Measurements from ENCODE around the gene WNT7A. TPM values are rescaled to one million over a fixed set of nuclear protein-coding genes. Genes with fewer than 3 reads are reported as not detected.

WNT7A gene
- total and polyA plus RNA-seq, 3 donors from 2014 or later: 1.1 to 3.3 (median 1.1) TPM

- H3K4me1 ChIP-seq: no peaks in the 10 kb centered on the region
- no peak overlapping the region for H3K4me3 ChIP-seq
- H3K27ac ChIP-seq: no peak overlapping the region
- intact Hi-C loops (cut with DNase I; ENCODE audit: low total_unique reads): no loop called here
- H3K36me3 ChIP-seq (ENCODE audit: low read depth, missing control alignments): no peaks in the 10 kb centered on the region
- H3K27me3 ChIP-seq: no peaks in the 10 kb centered on the region
- no peak for DNase-seq
- 86 to 90% methylated on average over 11 of the region's 11 CpGs for WGBS, 2 donors
- TF ChIP-seq CTCF (IDR thresholded peaks at IDR 0.05) (no peak), POLR2A (IDR thresholded peaks at IDR 0.05) (no peak)
- H3K9me3 ChIP-seq: no peaks in the 10 kb centered on the region
Observed at GRCh38 chr3:13829311-13829710, 50.6 kb downstream of the WNT7A start.

- WGBS, 2 donors: 78 to 94% methylated on average over 4 to 9 of the region's 9 CpGs
- DNase-seq: no peak
- Histone ChIP-seq H3K27ac (no peak overlapping the region), H3K4me3 (no peak overlapping the region), H3K27me3 (no peaks in the 10 kb centered on the region), H3K9me3 (no peaks in the 10 kb centered on the region), H3K36me3 (ENCODE audit: low read depth, missing control alignments) (no peaks in the 10 kb centered on the region), H3K4me1 (no peaks in the 10 kb centered on the region)
- TF ChIP-seq CTCF (IDR thresholded peaks at IDR 0.05): no peak
- no peak for TF ChIP-seq POLR2A (IDR thresholded peaks at IDR 0.05)
- intact Hi-C loops (cut with DNase I; ENCODE audit: low total_unique reads): no loop called here
Observed at GRCh38 chr3:13828501-13829265, 51.2 kb downstream of the WNT7A start.

- H3K36me3 ChIP-seq (ENCODE audit: low read depth, missing control alignments): no peaks in the 10 kb centered on the region
- WGBS, 2 donors: 81 to 85% methylated on average over 7 of the region's 7 CpGs
- no peak for DNase-seq
- no peak overlapping the region for H3K4me3 ChIP-seq
- no peaks in the 10 kb centered on the region for H3K27me3 ChIP-seq
- intact Hi-C loops (cut with DNase I; ENCODE audit: low total_unique reads): no loop called here
- no peaks in the 10 kb centered on the region for H3K4me1 ChIP-seq
- no peak overlapping the region for H3K27ac ChIP-seq
- H3K9me3 ChIP-seq: no peaks in the 10 kb centered on the region
- no peak for TF ChIP-seq POLR2A (IDR thresholded peaks at IDR 0.05)
- no peak for TF ChIP-seq CTCF (IDR thresholded peaks at IDR 0.05)
Observed at GRCh38 chr3:13827699-13828098, 52.2 kb downstream of the WNT7A start.

GRCh38 chr3:13827256-13827655, 52.6 kb downstream of the WNT7A start:
- intact Hi-C loops (cut with DNase I; ENCODE audit: low total_unique reads): no loop called here
- no peaks in the 10 kb centered on the region for H3K36me3 ChIP-seq (ENCODE audit: low read depth, missing control alignments)
- DNase-seq: no peak
- WGBS, 2 donors: 69 to 71% methylated on average over 3 of the region's 3 CpGs
- H3K9me3 ChIP-seq: no peaks in the 10 kb centered on the region
- H3K27ac ChIP-seq: no peak overlapping the region
- H3K4me1 ChIP-seq: no peaks in the 10 kb centered on the region
- H3K4me3 ChIP-seq: no peak overlapping the region
- no peaks in the 10 kb centered on the region for H3K27me3 ChIP-seq
- no peak for TF ChIP-seq POLR2A (IDR thresholded peaks at IDR 0.05)
- TF ChIP-seq CTCF (IDR thresholded peaks at IDR 0.05): no peak

GRCh38 chr3:13826672-13827071, 53.2 kb downstream of the WNT7A start:
- no peaks in the 10 kb centered on the region for H3K27me3 ChIP-seq
- no peak for TF ChIP-seq CTCF (IDR thresholded peaks at IDR 0.05)
- TF ChIP-seq POLR2A (IDR thresholded peaks at IDR 0.05): no peak
- no peak for DNase-seq
- intact Hi-C loops (cut with DNase I; ENCODE audit: low total_unique reads): no loop called here
- no peaks in the 10 kb centered on the region for H3K4me1 ChIP-seq
- H3K4me3 ChIP-seq: no peak overlapping the region
- no peak overlapping the region for H3K27ac ChIP-seq
- no peaks in the 10 kb centered on the region for H3K9me3 ChIP-seq
- no peaks in the 10 kb centered on the region for H3K36me3 ChIP-seq (ENCODE audit: low read depth, missing control alignments)
